B cell (primary cell): ENCODE results near the gene ZBED5.

ENCODE experiments used
- EZH2 ChIP-seq: IDR thresholded peaks from 2 replicates; pipeline ENCODE4 v1.6.1; 2012; ENCODE audit warnings: borderline replicate concordance, low read depth, mild to moderate bottlenecking, moderate library complexity, low read length; ENCODE audit not compliant: insufficient read depth, poor library complexity, severe bottlenecking
- TF ChIP-seq, protein P1 (sequence below): fragments of 200-600 bp; IDR thresholded peaks from one replicate; pipeline ENCODE4 v1.8.0; 2022; ENCODE audit warnings: antibody characterized with exemption, mild to moderate bottlenecking

DNA sequence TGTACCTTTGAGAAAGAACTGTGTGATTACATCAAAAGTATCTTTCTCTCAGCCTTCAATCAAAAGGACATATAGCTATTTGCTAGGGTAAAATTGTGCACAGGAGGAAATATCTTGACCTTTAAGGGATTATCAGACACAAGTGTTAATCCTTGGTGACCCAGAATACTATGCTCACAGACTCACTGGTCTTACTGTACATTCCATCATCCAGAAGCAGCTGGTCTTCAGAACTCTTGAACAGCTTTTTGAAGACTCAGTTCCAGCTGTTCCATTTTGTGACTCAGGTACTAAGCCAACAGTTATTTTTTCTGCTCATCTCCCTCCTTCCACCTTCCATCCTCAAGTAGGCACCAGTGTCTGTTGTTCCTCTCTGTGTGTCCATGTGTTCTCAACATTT, 19.8 kb downstream of the ZBED5 start:
- TF ChIP-seq, protein P1, sequence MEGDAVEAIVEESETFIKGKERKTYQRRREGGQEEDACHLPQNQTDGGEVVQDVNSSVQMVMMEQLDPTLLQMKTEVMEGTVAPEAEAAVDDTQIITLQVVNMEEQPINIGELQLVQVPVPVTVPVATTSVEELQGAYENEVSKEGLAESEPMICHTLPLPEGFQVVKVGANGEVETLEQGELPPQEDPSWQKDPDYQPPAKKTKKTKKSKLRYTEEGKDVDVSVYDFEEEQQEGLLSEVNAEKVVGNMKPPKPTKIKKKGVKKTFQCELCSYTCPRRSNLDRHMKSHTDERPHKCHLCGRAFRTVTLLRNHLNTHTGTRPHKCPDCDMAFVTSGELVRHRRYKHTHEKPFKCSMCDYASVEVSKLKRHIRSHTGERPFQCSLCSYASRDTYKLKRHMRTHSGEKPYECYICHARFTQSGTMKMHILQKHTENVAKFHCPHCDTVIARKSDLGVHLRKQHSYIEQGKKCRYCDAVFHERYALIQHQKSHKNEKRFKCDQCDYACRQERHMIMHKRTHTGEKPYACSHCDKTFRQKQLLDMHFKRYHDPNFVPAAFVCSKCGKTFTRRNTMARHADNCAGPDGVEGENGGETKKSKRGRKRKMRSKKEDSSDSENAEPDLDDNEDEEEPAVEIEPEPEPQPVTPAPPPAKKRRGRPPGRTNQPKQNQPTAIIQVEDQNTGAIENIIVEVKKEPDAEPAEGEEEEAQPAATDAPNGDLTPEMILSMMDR = no peak
- no peak for TF ChIP-seq EZH2
